NCI-H2227 (cell line): Measurements from ENCODE around the gene ZBTB44.

Source experiments
- DNase-seq: peaks from one replicate; lab custom pipeline; 2025; ENCODE audit not compliant: unreplicated experiment; lab: John Stamatoyannopoulos, UW

ZBTB44 gene

GRCh38 chr11:130179396-130180306 is 135.1 kb downstream of the ZBTB44 start:
- no peak for DNase-seq

- no peak for DNase-seq
These were observed 136.0 kb downstream of the ZBTB44 start for GRCh38 chr11:130178441-130179339.

DNA sequence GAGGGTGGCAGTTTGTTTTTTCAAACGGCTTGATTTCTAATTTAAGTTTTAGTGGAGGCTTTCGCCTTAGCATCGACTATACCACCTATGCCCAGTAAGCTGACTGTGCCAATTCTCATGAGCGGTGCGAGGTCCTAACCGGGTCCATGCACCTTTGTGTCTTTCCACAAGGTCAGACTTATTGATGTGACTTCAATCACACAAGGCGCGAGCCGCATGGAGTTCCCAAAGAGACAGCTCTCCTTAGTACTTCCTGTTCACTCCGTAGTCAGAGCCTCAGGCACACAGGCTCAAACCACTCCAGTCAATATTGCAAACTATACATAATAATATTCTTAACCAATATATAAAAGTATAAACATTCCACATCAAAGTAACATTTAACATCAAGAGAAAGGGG is 136.9 kb downstream of the ZBTB44 start:
- no peak for DNase-seq
